Vagina (tissue), 2 donors: ENCODE measurements around the gene NTF3. TPM values are rescaled to one million over a fixed set of nuclear protein-coding genes. Genes with fewer than 3 reads are reported as not detected.

Experiments
- DNase-seq, 2 donors: peaks; one replicate each; pipeline ENCODE4 v3.0.0-alpha.2; 2017; ENCODE audit errors: extremely low spot score in 2 of 2
- H3K27ac ChIP-seq: fragments of 200-600 bp; sonication (generic); one replicate; pipeline ENCODE4 v1.5.1; 2019
- H3K27me3 ChIP-seq: fragments of 200-600 bp; sonication (generic); one replicate; pipeline ENCODE4 v1.5.1; 2019
- H3K36me3 ChIP-seq, 2 donors: fragments of 200-600 bp; sonication (generic); one replicate each; pipeline ENCODE4 v1.5.1; 2017 to 2019
- H3K4me1 ChIP-seq: fragments of 200-600 bp; sonication (generic); one replicate; pipeline ENCODE4 v1.5.1; 2019
- H3K4me3 ChIP-seq, 2 donors: fragments of 200-600 bp; sonication (generic); 1 replicate in 1 of 2; 2 replicates in 1 of 2; pipeline ENCODE4 v1.5.1; 2016 to 2019
- H3K9me3 ChIP-seq: fragments of 200-600 bp; sonication (generic); one replicate; pipeline ENCODE4 v1.5.1; 2019
- POLR2A ChIP-seq, 2 donors: fragments of 450-650 bp; IDR thresholded peaks; one replicate each; pipeline ENCODE4 v1.6.1; 2017; ENCODE audit warnings: antibody characterized with exemption in 2 of 2, mild to moderate bottlenecking in 2 of 2, moderate library complexity in 2 of 2
- POLR2AphosphoS5 ChIP-seq, 2 donors: sonication (generic); formaldehyde crosslinking; IDR thresholded peaks; one replicate each; pipeline ENCODE4 v1.9.0; 2017; ENCODE audit warnings: antibody characterized with exemption in 2 of 2, mild to moderate bottlenecking in 2 of 2, low read depth in 1 of 2; ENCODE audit not compliant: insufficient read depth in 1 of 2
- intact Hi-C: fragments of 100-400 bp; cut with DNase I; formaldehyde crosslinking; loops from one replicate; pipeline ENCODE4 v1.15.1; 2023
- total RNA-seq: library from RNA; depleted of rRNA; stranded (reverse); fragments of >200 nt; gene quantifications from one replicate; pipeline ENCODE4 v1.2.3, GENCODE V29; 2016
- TF ChIP-seq, protein P1 (sequence below), 3 experiments: fragments of 450-650 bp in 2 of 3; fragments of 200-600 bp in 1 of 3; sonication (generic) in 1 of 3; IDR thresholded peaks; one replicate each; pipeline ENCODE4 v1.5.1; 2017 to 2019; ENCODE audit warnings: antibody characterized with exemption in 3 of 3, mild to moderate bottlenecking in 2 of 3, moderate library complexity in 2 of 3

The NTF3 gene
- total RNA-seq, 1 donor from 2014 or later: 1.7 TPM

DNA sequence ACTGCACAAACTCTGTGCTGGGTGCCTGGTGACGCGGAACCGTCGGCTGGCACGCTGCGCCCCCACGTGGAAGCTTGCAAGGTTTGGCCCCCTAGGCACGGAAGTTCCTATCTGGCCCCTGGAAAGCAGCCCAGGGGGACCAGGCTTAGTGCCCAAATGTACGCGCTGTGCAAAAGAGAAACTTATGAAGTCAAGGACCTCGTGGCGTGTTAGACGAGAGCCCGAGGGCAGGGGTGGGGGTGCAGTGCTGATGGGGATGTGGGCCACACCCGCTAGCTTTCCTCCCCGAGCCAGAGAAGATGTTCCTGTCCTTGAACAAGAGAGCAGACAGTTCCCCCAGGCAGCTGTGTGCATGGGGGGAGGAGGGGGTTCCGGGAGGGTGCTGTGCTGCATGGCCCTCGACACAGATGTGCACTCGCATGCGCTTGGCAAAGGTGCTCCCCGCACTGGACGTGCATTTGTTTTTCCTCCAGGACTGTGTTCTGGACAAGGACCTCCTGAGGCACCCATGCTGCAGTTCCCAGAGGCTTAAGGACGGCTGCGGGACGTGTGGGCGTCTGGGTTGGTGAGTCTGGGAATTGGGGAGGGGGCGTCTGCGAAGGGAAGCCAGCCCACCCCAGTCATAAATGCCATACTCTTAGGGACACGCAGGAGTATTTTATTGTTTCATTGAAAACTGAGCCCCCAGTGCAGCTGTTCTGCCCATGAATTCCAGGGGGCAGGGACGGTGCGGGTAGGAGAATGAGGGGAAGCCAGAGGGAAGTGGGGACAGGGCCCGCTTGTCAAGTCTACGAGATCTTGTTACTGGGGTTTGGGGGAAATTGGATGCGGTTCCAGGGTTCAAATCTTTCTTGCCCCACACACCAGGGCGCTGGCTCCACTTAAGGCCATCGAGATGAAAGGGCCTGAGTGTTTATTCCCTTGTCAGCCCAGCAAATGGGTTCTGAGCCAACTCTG, 80.0 kb downstream of the NTF3 start:
- Histone ChIP-seq H3K9me3 (no peaks in the 10 kb centered on the region), H3K27me3 (no peaks in the 10 kb centered on the region), H3K36me3 (no peaks in the 10 kb centered on the region), H3K4me1 (peaks cover 11% of the 10 kb centered on the region), H3K4me3 (no peak overlapping the region), H3K27ac (no peak overlapping the region)
- peak; percentile 84 to 95 for DNase-seq
- no peak for TF ChIP-seq POLR2A (IDR thresholded peaks at IDR 0.05)
- TF ChIP-seq POLR2AphosphoS5 (IDR thresholded peaks at IDR 0.05; ENCODE audit: insufficient read depth in 1 of 2, low read depth in 1 of 2): peak in 1 of 2 donors; percentile 30
- TF ChIP-seq, protein P1, sequence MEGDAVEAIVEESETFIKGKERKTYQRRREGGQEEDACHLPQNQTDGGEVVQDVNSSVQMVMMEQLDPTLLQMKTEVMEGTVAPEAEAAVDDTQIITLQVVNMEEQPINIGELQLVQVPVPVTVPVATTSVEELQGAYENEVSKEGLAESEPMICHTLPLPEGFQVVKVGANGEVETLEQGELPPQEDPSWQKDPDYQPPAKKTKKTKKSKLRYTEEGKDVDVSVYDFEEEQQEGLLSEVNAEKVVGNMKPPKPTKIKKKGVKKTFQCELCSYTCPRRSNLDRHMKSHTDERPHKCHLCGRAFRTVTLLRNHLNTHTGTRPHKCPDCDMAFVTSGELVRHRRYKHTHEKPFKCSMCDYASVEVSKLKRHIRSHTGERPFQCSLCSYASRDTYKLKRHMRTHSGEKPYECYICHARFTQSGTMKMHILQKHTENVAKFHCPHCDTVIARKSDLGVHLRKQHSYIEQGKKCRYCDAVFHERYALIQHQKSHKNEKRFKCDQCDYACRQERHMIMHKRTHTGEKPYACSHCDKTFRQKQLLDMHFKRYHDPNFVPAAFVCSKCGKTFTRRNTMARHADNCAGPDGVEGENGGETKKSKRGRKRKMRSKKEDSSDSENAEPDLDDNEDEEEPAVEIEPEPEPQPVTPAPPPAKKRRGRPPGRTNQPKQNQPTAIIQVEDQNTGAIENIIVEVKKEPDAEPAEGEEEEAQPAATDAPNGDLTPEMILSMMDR (IDR thresholded peaks at IDR 0.05): peak in 1 of 3 experiments; percentile 48
- intact Hi-C loops: no loop called here

DNA sequence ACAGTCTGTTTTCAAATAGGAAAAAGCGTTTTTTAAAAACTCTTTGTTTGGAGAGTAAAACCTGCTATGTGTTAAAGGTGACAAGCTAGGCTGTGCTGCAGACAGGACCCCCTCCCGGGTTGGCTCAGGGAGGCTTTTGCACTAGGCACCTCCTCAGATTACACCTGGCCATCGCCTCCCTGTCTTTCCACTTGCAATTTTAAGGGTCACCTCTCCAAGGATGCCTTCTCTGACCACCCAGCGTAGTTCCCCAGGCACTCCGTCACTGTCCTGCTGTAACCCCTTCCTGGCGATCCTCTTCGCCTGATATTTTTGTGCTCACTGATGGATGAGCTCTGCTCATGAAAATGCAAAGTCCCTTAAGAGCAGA, 80.7 kb downstream of the NTF3 start:
- TF ChIP-seq POLR2AphosphoS5 (IDR thresholded peaks at IDR 0.05; ENCODE audit: insufficient read depth in 1 of 2, low read depth in 1 of 2): no peak
- TF ChIP-seq, protein P1 (IDR thresholded peaks at IDR 0.05): no peak
- TF ChIP-seq POLR2A (IDR thresholded peaks at IDR 0.05): no peak
- no peaks in the 10 kb centered on the region for H3K27me3 ChIP-seq
- intact Hi-C loops: no loop called here
- H3K4me3 ChIP-seq: no peak overlapping the region
- no peaks in the 10 kb centered on the region for H3K36me3 ChIP-seq
- H3K27ac ChIP-seq: no peak overlapping the region
- H3K4me1 ChIP-seq: peaks cover 11% of the 10 kb centered on the region
- H3K9me3 ChIP-seq: no peaks in the 10 kb centered on the region
- DNase-seq: peak; percentile 37 to 71

DNA sequence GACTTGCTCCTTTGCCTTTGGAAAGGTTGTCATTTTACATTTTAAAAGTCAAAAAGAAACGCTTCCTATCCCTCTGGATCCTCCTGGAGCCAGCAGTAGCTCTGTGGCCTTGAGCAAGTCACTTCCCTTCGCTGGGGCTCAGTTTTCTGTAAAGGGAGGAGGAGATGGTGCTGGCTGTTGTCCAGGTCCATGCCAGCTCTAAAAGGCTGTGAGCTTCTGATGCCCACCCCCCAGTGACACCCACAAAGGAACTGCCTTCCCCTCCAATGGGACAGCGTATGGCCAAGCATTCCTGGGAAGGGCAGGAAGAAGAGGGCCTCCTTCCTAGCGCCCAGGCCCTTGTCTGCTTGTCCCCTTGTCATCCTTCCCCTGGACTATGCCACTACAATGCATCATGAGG, 81.5 kb downstream of the NTF3 start:
- Histone ChIP-seq H3K9me3 (no peaks in the 10 kb centered on the region), H3K36me3 (no peaks in the 10 kb centered on the region), H3K4me1 (peaks cover 11% of the 10 kb centered on the region), H3K27me3 (no peaks in the 10 kb centered on the region), H3K4me3 (no peak overlapping the region), H3K27ac (no peak overlapping the region)
- intact Hi-C loops: no loop called here
- TF ChIP-seq POLR2AphosphoS5 (IDR thresholded peaks at IDR 0.05; ENCODE audit: insufficient read depth in 1 of 2, low read depth in 1 of 2): no peak
- no peak for TF ChIP-seq POLR2A (IDR thresholded peaks at IDR 0.05)
- TF ChIP-seq, protein P1 (IDR thresholded peaks at IDR 0.05): no peak
- peak in 1 of 2 donors; percentile 72 for DNase-seq

DNA sequence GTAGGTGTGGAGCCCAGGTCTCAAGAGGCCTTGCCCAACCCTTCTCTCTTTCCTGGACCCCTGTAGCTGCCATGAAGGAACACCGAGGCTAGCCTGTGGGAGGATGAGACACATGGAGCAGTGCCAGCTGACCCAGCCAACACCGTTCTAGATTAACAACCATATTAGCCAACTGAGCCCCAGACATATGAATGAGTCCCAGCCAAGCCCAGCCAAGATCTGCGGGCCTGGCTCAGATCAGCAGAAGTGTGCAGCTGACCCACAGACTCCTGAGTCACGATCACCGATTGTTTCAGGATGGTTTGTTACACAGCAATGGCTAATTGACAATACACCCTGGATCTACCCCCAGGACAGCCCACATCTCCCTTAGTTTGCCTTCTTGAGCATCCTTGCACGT, 82.1 kb downstream of the NTF3 start:
- Histone ChIP-seq H3K27me3 (no peaks in the 10 kb centered on the region), H3K9me3 (no peaks in the 10 kb centered on the region), H3K4me3 (no peak overlapping the region), H3K36me3 (no peaks in the 10 kb centered on the region), H3K27ac (no peak overlapping the region), H3K4me1 (peaks cover 11% of the 10 kb centered on the region)
- TF ChIP-seq POLR2A (IDR thresholded peaks at IDR 0.05) (no peak), POLR2AphosphoS5 (IDR thresholded peaks at IDR 0.05; ENCODE audit: insufficient read depth in 1 of 2, low read depth in 1 of 2) (no peak)
- TF ChIP-seq, protein P1 (IDR thresholded peaks at IDR 0.05): no peak
- intact Hi-C loops: no loop called here
- DNase-seq: peak; percentile 58 to 74

DNA sequence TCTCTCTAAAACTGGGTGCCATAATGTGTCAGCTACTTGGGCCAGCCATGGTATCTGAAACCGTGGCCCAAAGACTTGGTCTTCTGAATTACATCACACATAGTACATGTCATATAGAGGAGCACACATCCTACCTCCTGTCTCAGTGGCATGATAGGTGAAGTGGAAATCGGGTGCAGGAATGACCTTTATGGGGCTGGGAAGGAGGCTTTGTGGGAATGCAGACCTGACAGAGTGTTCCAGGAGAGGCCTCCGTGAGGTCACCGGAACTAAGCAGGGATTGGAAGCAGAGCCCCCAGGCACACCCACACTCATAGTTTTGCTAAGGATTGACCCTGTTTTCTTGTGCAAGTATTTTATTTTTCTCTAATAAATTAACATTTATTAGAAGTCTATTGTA, 82.6 kb downstream of the NTF3 start:
- TF ChIP-seq, protein P1 (IDR thresholded peaks at IDR 0.05): no peak
- TF ChIP-seq POLR2A (IDR thresholded peaks at IDR 0.05) (no peak), POLR2AphosphoS5 (IDR thresholded peaks at IDR 0.05; ENCODE audit: insufficient read depth in 1 of 2, low read depth in 1 of 2) (no peak)
- peak; percentile 52 to 60 for DNase-seq
- Histone ChIP-seq H3K4me1 (peaks cover 11% of the 10 kb centered on the region), H3K27ac (no peak overlapping the region), H3K36me3 (no peaks in the 10 kb centered on the region), H3K9me3 (no peaks in the 10 kb centered on the region), H3K4me3 (no peak overlapping the region), H3K27me3 (no peaks in the 10 kb centered on the region)
- intact Hi-C loops: no loop called here
